Mesenchymal stem cell (in vitro differentiated cells and primary cell): ENCODE data around the gene ERBB4.
A peak's percentile ranks its signal among the peaks of the same experiment; 100 is the strongest.
"Not testable (repeated sequence)": the region's sequence is repeated elsewhere in the genome, so short reads cannot be mapped to it uniquely, and the experiment has no call there.

Experiments
- DNase-seq: peaks from one replicate; pipeline ENCODE4 v3.0.0-alpha.2; 2013
- H2AFZ ChIP-seq: one replicate; pipeline ENCODE4 v1.6.1; 2013; ENCODE audit warnings: low read depth, mild to moderate bottlenecking, control low read depth, inconsistent platforms, low read length, moderate library complexity
- H2AK5ac ChIP-seq: 2 replicates; pipeline ENCODE4 v1.6.1; 2013; ENCODE audit warnings: low read length, moderate library complexity, mild to moderate bottlenecking, inconsistent platforms; ENCODE audit not compliant: severe bottlenecking
- H2BK120ac ChIP-seq: one replicate; pipeline ENCODE4 v1.6.1; 2013; ENCODE audit warnings: low read depth, mild to moderate bottlenecking, inconsistent platforms, low read length, moderate library complexity
- H2BK12ac ChIP-seq, 2 experiments: one replicate each; pipeline ENCODE4 v1.6.1; 2013; ENCODE audit warnings: inconsistent platforms in 2 of 2, low read length in 2 of 2, mild to moderate bottlenecking in 2 of 2, moderate library complexity in 2 of 2, control low read depth in 1 of 2
- H2BK15ac ChIP-seq: one replicate; pipeline ENCODE4 v1.6.1; 2013; ENCODE audit warnings: mild to moderate bottlenecking, low read depth, inconsistent platforms; ENCODE audit not compliant: poor library complexity, severe bottlenecking
- H2BK5ac ChIP-seq: 2 replicates; pipeline ENCODE4 v1.6.1; 2013; ENCODE audit warnings: low read depth, mild to moderate bottlenecking, low read length, control low read depth, inconsistent platforms; ENCODE audit not compliant: poor library complexity, severe bottlenecking
- H3K14ac ChIP-seq, 2 experiments: one replicate each; pipeline ENCODE4 v1.6.1; 2013; ENCODE audit warnings: inconsistent platforms in 2 of 2, low read length in 2 of 2, control low read depth in 1 of 2, mild to moderate bottlenecking in 1 of 2, moderate library complexity in 1 of 2
- H3K18ac ChIP-seq, 2 experiments: one replicate each; pipeline ENCODE4 v1.6.1; 2013; ENCODE audit warnings: inconsistent platforms in 2 of 2, low read length in 2 of 2, control low read depth in 1 of 2, low read depth in 1 of 2, mild to moderate bottlenecking in 1 of 2
- H3K23ac ChIP-seq, 2 experiments: one replicate each; pipeline ENCODE4 v1.6.1; 2013; ENCODE audit warnings: inconsistent platforms in 2 of 2, low read length in 2 of 2, mild to moderate bottlenecking in 2 of 2, moderate library complexity in 2 of 2, control low read depth in 1 of 2
- H3K27ac ChIP-seq: 2 replicates; pipeline ENCODE4 v1.5.1; 2013; ENCODE audit warnings: mild to moderate bottlenecking, moderate library complexity, low read length, control low read depth, inconsistent platforms; ENCODE audit not compliant: poor library complexity, severe bottlenecking
- H3K27me3 ChIP-seq, 2 experiments: 2 replicates each; pipeline versions ENCODE4 v1.6.1 to v1.7.0; 2013; ENCODE audit warnings: low read length in 2 of 2, mild to moderate bottlenecking in 2 of 2, moderate library complexity in 2 of 2, control low read depth in 1 of 2, inconsistent platforms in 1 of 2; ENCODE audit not compliant: control insufficient read depth in 1 of 2, insufficient read depth in 1 of 2
- H3K36me3 ChIP-seq, 2 experiments: 2 replicates each; pipeline versions ENCODE4 v1.6.1 to v1.7.0; 2013; ENCODE audit warnings: low read length in 2 of 2, control low read depth in 1 of 2, inconsistent platforms in 1 of 2, low read depth in 1 of 2, mild to moderate bottlenecking in 1 of 2; ENCODE audit not compliant: insufficient read depth in 2 of 2, control insufficient read depth in 1 of 2
- H3K4ac ChIP-seq, 2 experiments: one replicate each; pipeline ENCODE4 v1.6.1; 2013; ENCODE audit warnings: inconsistent platforms in 2 of 2, low read length in 2 of 2, mild to moderate bottlenecking in 2 of 2, moderate library complexity in 2 of 2, control low read depth in 1 of 2, low read depth in 1 of 2
- H3K4me1 ChIP-seq: 2 replicates; pipeline ENCODE4 v1.6.1; 2013; ENCODE audit warnings: low read depth, low read length, control low read depth; ENCODE audit not compliant: control insufficient read depth, insufficient read depth
- H3K4me2 ChIP-seq: 2 replicates; pipeline ENCODE4 v1.6.1; 2013; ENCODE audit warnings: low read length, mild to moderate bottlenecking, inconsistent platforms; ENCODE audit not compliant: poor library complexity, severe bottlenecking
- H3K4me3 ChIP-seq, 2 experiments: 2 replicates each; pipeline versions ENCODE4 v1.5.1 to v1.7.0; 2013; ENCODE audit warnings: low read length in 2 of 2, mild to moderate bottlenecking in 2 of 2, control low read depth in 1 of 2, low read depth in 1 of 2; ENCODE audit not compliant: insufficient read depth in 1 of 2
- H3K79me1 ChIP-seq: replicated peaks from 2 replicates; pipeline ENCODE4 v1.6.1; 2013; ENCODE audit warnings: mild to moderate bottlenecking, control low read depth, low read length, inconsistent platforms; ENCODE audit not compliant: poor library complexity, severe bottlenecking
- H3K9ac ChIP-seq: 2 replicates; pipeline ENCODE4 v1.7.0; 2013; ENCODE audit warnings: mild to moderate bottlenecking, low read length, moderate library complexity
- H3K9me3 ChIP-seq: 2 replicates; pipeline ENCODE4 v1.7.0; 2013; ENCODE audit warnings: mild to moderate bottlenecking, low read length; ENCODE audit not compliant: control insufficient read depth
- H4K8ac ChIP-seq: one replicate; pipeline ENCODE4 v1.6.1; 2013; ENCODE audit warnings: inconsistent platforms, mild to moderate bottlenecking, low read length, moderate library complexity
- H4K91ac ChIP-seq: one replicate; pipeline ENCODE4 v1.6.1; 2013; ENCODE audit warnings: mild to moderate bottlenecking, low read length, inconsistent platforms
- WGBS: methylation state at CpG from one replicate; pipeline ENCODE4 v1.1.7; 2013; ENCODE audit warnings: mixed read lengths; 5-methylcytosine and 5-hydroxymethylcytosine counted together

Gene ERBB4

GRCh38 chr2:212249451-212249850 is 289.2 kb downstream of the ERBB4 start:
- H3K4me2 ChIP-seq: no peak overlapping the region
- H2BK120ac ChIP-seq: no peak overlapping the region
- no peak overlapping the region for H2BK15ac ChIP-seq
- H2AK5ac ChIP-seq: no peak overlapping the region
- WGBS: no CpG with 5 or more reads among the region's 2 CpGs
- H2BK5ac ChIP-seq: no peak overlapping the region
- H2BK12ac ChIP-seq: no peak overlapping the region
- H4K8ac ChIP-seq: no peak overlapping the region
- H3K27ac ChIP-seq: no peak overlapping the region
- H3K18ac ChIP-seq: no peak overlapping the region
- H4K91ac ChIP-seq: no peak overlapping the region
- H3K79me1 ChIP-seq: no peaks in the 10 kb centered on the region
- no peaks in the 10 kb centered on the region for H3K9me3 ChIP-seq
- no peak overlapping the region for H3K4ac ChIP-seq
- no peak overlapping the region for H3K23ac ChIP-seq
- H3K4me3 ChIP-seq: no peak overlapping the region
- H3K27me3 ChIP-seq: no peaks in the 10 kb centered on the region
- H2AFZ ChIP-seq: no peak overlapping the region
- peak; percentile 47 for DNase-seq
- no peak overlapping the region for H3K9ac ChIP-seq
- no peaks in the 10 kb centered on the region for H3K36me3 ChIP-seq
- no peak overlapping the region for H3K14ac ChIP-seq
- no peaks in the 10 kb centered on the region for H3K4me1 ChIP-seq

DNA sequence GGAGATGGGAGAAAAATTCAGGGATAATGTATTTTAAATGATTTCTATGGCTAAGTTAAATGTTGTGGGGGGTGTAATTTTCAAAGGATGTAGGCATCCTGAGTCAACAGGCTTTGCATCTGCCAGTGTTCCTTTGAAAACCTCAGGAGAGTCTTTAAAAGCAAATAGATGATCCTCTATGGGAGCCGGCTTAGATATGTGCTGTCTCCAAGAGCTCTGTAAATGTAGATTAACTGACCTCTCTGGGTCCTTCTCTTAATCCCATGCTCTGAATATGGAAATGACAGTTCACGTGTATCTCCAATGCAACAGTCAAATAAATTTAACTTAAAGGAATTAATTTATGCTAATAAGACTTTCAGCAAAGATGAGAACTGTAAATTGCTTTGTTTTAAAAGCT is 292.7 kb downstream of the ERBB4 start:
- no peak overlapping the region for H3K18ac ChIP-seq
- no peak overlapping the region for H2BK120ac ChIP-seq
- H3K4ac ChIP-seq: no peak overlapping the region
- H2BK5ac ChIP-seq: no peak overlapping the region
- no peaks in the 10 kb centered on the region for H3K27me3 ChIP-seq
- H2AK5ac ChIP-seq: no peak overlapping the region
- 100% methylated on average over 1 of the region's 2 CpGs for whole genome bisulfite sequencing
- no peak overlapping the region for H4K8ac ChIP-seq
- H2AFZ ChIP-seq: no peak overlapping the region
- no peaks in the 10 kb centered on the region for H3K36me3 ChIP-seq
- H3K27ac ChIP-seq: no peak overlapping the region
- H3K4me3 ChIP-seq: no peak overlapping the region
- H4K91ac ChIP-seq: no peak overlapping the region
- no peaks in the 10 kb centered on the region for H3K9me3 ChIP-seq
- no peak overlapping the region for H3K4me2 ChIP-seq
- no peaks in the 10 kb centered on the region for H3K79me1 ChIP-seq
- no peak overlapping the region for H3K9ac ChIP-seq
- DNase-seq: no peak
- no peak overlapping the region for H3K14ac ChIP-seq
- H3K23ac ChIP-seq: no peak overlapping the region
- no peak overlapping the region for H2BK15ac ChIP-seq
- no peaks in the 10 kb centered on the region for H3K4me1 ChIP-seq
- no peak overlapping the region for H2BK12ac ChIP-seq

- no peak overlapping the region for H4K91ac ChIP-seq
- no peaks in the 10 kb centered on the region for H3K9me3 ChIP-seq
- H3K4me2 ChIP-seq: no peak overlapping the region
- no peak overlapping the region for H3K18ac ChIP-seq
- no peak overlapping the region for H2BK12ac ChIP-seq
- no peak overlapping the region for H2BK120ac ChIP-seq
- no peaks in the 10 kb centered on the region for H3K4me1 ChIP-seq
- no peak overlapping the region for H3K4me3 ChIP-seq
- DNase-seq: no peak
- no peak overlapping the region for H2BK5ac ChIP-seq
- no peaks in the 10 kb centered on the region for H3K27me3 ChIP-seq
- H3K14ac ChIP-seq: no peak overlapping the region
- H3K79me1 ChIP-seq: no peaks in the 10 kb centered on the region
- no peak overlapping the region for H2AFZ ChIP-seq
- no peak overlapping the region for H3K23ac ChIP-seq
- no peak overlapping the region for H4K8ac ChIP-seq
- no peak overlapping the region for H3K9ac ChIP-seq
- H3K27ac ChIP-seq: no peak overlapping the region
- no peak overlapping the region for H2BK15ac ChIP-seq
- no peaks in the 10 kb centered on the region for H3K36me3 ChIP-seq
- 80% methylated on average over 1 of the region's 1 CpG for WGBS
- no peak overlapping the region for H2AK5ac ChIP-seq
- H3K4ac ChIP-seq: no peak overlapping the region
Measured at GRCh38 chr2:212242724-212243123, 295.9 kb downstream of the ERBB4 start.

- DNase-seq, H3K79me1 ChIP-seq, H3K36me3 ChIP-seq, H3K4me2 ChIP-seq, H3K27ac ChIP-seq, H4K91ac ChIP-seq, H2BK120ac ChIP-seq, H3K9ac ChIP-seq, H2BK15ac ChIP-seq, H3K4me3 ChIP-seq, H3K18ac ChIP-seq, H2AFZ ChIP-seq, H3K23ac ChIP-seq, H3K4me1 ChIP-seq, H2BK12ac ChIP-seq, H3K14ac ChIP-seq, H2AK5ac ChIP-seq, H2BK5ac ChIP-seq, H3K27me3 ChIP-seq, H3K4ac ChIP-seq, H4K8ac ChIP-seq, H3K9me3 ChIP-seq: not testable (repeated sequence)
- WGBS: 100% methylated on average over 2 of the region's 3 CpGs
Measured at GRCh38 chr2:212238152-212238551, 300.4 kb downstream of the ERBB4 start.
